HG02623 (cell line): ENCODE results near the gene SPINK4.

ENCODE experiments used
- ATAC-seq: cut with Tn5 transposase; IDR thresholded peaks from one replicate; pipeline ENCODE4 v1.9.1; 2021; ENCODE audit warnings: moderate library complexity; ENCODE audit not compliant: unreplicated experiment

SPINK4 gene

GRCh38 chr9:33239921-33240320 lies at the start of gene SPINK4:
Gene SPINK4 (plus strand): TSS chr9:33240167. CDS start chr9:33240209, 42 bp downstream.
- no peak for ATAC-seq

- ATAC-seq: no peak
These were observed 47.3 kb upstream of the SPINK4 start for GRCh38 chr9:33192493-33193255.

GRCh38 chr9:33193818-33194217 lies 46.1 kb upstream of the SPINK4 start:
- no peak for ATAC-seq

GRCh38 chr9:33196736-33197135 lies 43.2 kb upstream of the SPINK4 start:
- ATAC-seq: no peak

- ATAC-seq: no peak
These were observed 42.5 kb upstream of the SPINK4 start for GRCh38 chr9:33197279-33198152.

- no peak for ATAC-seq
These were observed 41.8 kb upstream of the SPINK4 start for GRCh38 chr9:33198165-33198564.

- ATAC-seq: peak; percentile 27
These were observed 37.9 kb upstream of the SPINK4 start for GRCh38 chr9:33202018-33202417.

- peak; percentile 99 for ATAC-seq
These were observed 37.3 kb upstream of the SPINK4 start for GRCh38 chr9:33202552-33203201.

GRCh38 chr9:33209394-33209793 lies 30.6 kb upstream of the SPINK4 start:
- ATAC-seq: no peak

GRCh38 chr9:33210006-33210715 lies 29.8 kb upstream of the SPINK4 start:
- no peak for ATAC-seq

GRCh38 chr9:33211695-33212393 lies 28.1 kb upstream of the SPINK4 start:
- no peak for ATAC-seq

- ATAC-seq: no peak
These were observed 19.0 kb upstream of the SPINK4 start for GRCh38 chr9:33220681-33221567.

GRCh38 chr9:33221568-33221884 lies 18.4 kb upstream of the SPINK4 start:
- ATAC-seq: no peak

- no peak for ATAC-seq
These were observed 17.9 kb upstream of the SPINK4 start for GRCh38 chr9:33222031-33222430.

GRCh38 chr9:33223696-33224095 lies 16.3 kb upstream of the SPINK4 start:
- no peak for ATAC-seq

- no peak for ATAC-seq
These were observed 14.4 kb upstream of the SPINK4 start for GRCh38 chr9:33225319-33226147.

GRCh38 chr9:33227008-33227398 lies 13.0 kb upstream of the SPINK4 start:
- ATAC-seq: peak; percentile 48

- no peak for ATAC-seq
These were observed 12.2 kb upstream of the SPINK4 start for GRCh38 chr9:33227741-33228140.

- ATAC-seq: no peak
These were observed 11.4 kb upstream of the SPINK4 start for GRCh38 chr9:33228606-33229005.
